Adipocyte (in vitro differentiated cells): ENCODE data around the gene KNDC1.

ENCODE experiments used
- DNase-seq: peaks from one replicate; pipeline ENCODE4 v3.0.0-alpha.2; 2015; ENCODE audit warnings: low read depth
- H3K27me3 ChIP-seq: replicated peaks from 2 replicates; pipeline ENCODE4 v1.7.0; 2013; ENCODE audit warnings: mild to moderate bottlenecking, low read length, moderate library complexity; ENCODE audit not compliant: control insufficient read depth, insufficient read depth
- H3K36me3 ChIP-seq: 2 replicates; pipeline ENCODE4 v1.7.0; 2013; ENCODE audit warnings: low read length, mild to moderate bottlenecking, moderate library complexity; ENCODE audit not compliant: control insufficient read depth, insufficient read depth, severe bottlenecking
- H3K4me1 ChIP-seq: 2 replicates; pipeline ENCODE4 v1.7.0; 2013; ENCODE audit warnings: mild to moderate bottlenecking, low read length, moderate library complexity; ENCODE audit not compliant: control insufficient read depth, insufficient read depth
- H3K4me3 ChIP-seq: 2 replicates; pipeline ENCODE4 v1.7.0; 2013; ENCODE audit warnings: mild to moderate bottlenecking, low read length, moderate library complexity
- H3K9ac ChIP-seq: 2 replicates; pipeline ENCODE4 v1.7.0; 2013; ENCODE audit warnings: mild to moderate bottlenecking, low read length, moderate library complexity
- H3K9me3 ChIP-seq: 2 replicates; pipeline ENCODE4 v1.7.0; 2013; ENCODE audit warnings: mild to moderate bottlenecking, low read length, moderate library complexity; ENCODE audit not compliant: control insufficient read depth

The KNDC1 gene

GRCh38 chr10:133184591-133185244 is 24.7 kb downstream of the KNDC1 start:
- no peak for DNase-seq
- Histone ChIP-seq H3K27me3 (peaks cover 17% of the 10 kb centered on the region), H3K9me3 (no peaks in the 10 kb centered on the region), H3K4me3 (no peak overlapping the region), H3K9ac (no peak overlapping the region), H3K4me1 (no peaks in the 10 kb centered on the region), H3K36me3 (no peaks in the 10 kb centered on the region)

GRCh38 chr10:133185421-133185820 is 25.4 kb downstream of the KNDC1 start:
- H3K9ac ChIP-seq, result no peak overlapping the region
- no peaks in the 10 kb centered on the region for H3K9me3 ChIP-seq
- no peak for DNase-seq
- H3K36me3 ChIP-seq, result no peaks in the 10 kb centered on the region
- peaks cover 24% of the 10 kb centered on the region for H3K27me3 ChIP-seq
- no peak overlapping the region for H3K4me3 ChIP-seq
- H3K4me1 ChIP-seq, result no peaks in the 10 kb centered on the region

- peaks cover 24% of the 10 kb centered on the region for H3K27me3 ChIP-seq
- no peaks in the 10 kb centered on the region for H3K4me1 ChIP-seq
- H3K9me3 ChIP-seq, result no peaks in the 10 kb centered on the region
- no peak overlapping the region for H3K9ac ChIP-seq
- H3K36me3 ChIP-seq, result no peaks in the 10 kb centered on the region
- H3K4me3 ChIP-seq, result no peak overlapping the region
- DNase-seq, result no peak
These were observed 25.9 kb downstream of the KNDC1 start for GRCh38 chr10:133185916-133186315.

- Histone ChIP-seq H3K9ac (no peak overlapping the region), H3K4me1 (no peaks in the 10 kb centered on the region), H3K36me3 (no peaks in the 10 kb centered on the region), H3K9me3 (no peaks in the 10 kb centered on the region), H3K4me3 (no peak overlapping the region), H3K27me3 (peaks cover 24% of the 10 kb centered on the region)
- no peak for DNase-seq
These were observed 26.5 kb downstream of the KNDC1 start for GRCh38 chr10:133186416-133187090.

- H3K9ac ChIP-seq, result no peak overlapping the region
- H3K4me3 ChIP-seq, result no peak overlapping the region
- H3K36me3 ChIP-seq, result no peaks in the 10 kb centered on the region
- peaks cover 6% of the 10 kb centered on the region for H3K9me3 ChIP-seq
- H3K27me3 ChIP-seq, result peaks cover 25% of the 10 kb centered on the region
- no peak for DNase-seq
- no peaks in the 10 kb centered on the region for H3K4me1 ChIP-seq
These were observed 27.3 kb downstream of the KNDC1 start for GRCh38 chr10:133187091-133187905.

- Histone ChIP-seq H3K4me3 (no peak overlapping the region), H3K9me3 (peaks cover 7% of the 10 kb centered on the region), H3K4me1 (no peaks in the 10 kb centered on the region), H3K36me3 (no peaks in the 10 kb centered on the region), H3K27me3 (peaks cover 25% of the 10 kb centered on the region), H3K9ac (no peak overlapping the region)
- DNase-seq, result no peak
These were observed 28.1 kb downstream of the KNDC1 start for GRCh38 chr10:133187906-133188681.

GRCh38 chr10:133189256-133189655 is 29.2 kb downstream of the KNDC1 start:
- Histone ChIP-seq H3K4me1 (no peaks in the 10 kb centered on the region), H3K9me3 (peaks cover 17% of the 10 kb centered on the region), H3K4me3 (no peak overlapping the region), H3K36me3 (no peaks in the 10 kb centered on the region), H3K9ac (no peak overlapping the region), H3K27me3 (peaks cover 25% of the 10 kb centered on the region)
- DNase-seq, result no peak

- Histone ChIP-seq H3K9me3 (peaks cover 18% of the 10 kb centered on the region), H3K4me3 (no peak overlapping the region), H3K4me1 (no peaks in the 10 kb centered on the region), H3K9ac (no peak overlapping the region), H3K36me3 (no peaks in the 10 kb centered on the region), H3K27me3 (peaks cover 23% of the 10 kb centered on the region)
- DNase-seq, result no peak
These were observed 29.7 kb downstream of the KNDC1 start for GRCh38 chr10:133189726-133190125.

GRCh38 chr10:133190225-133190624 is 30.2 kb downstream of the KNDC1 start:
- Histone ChIP-seq H3K4me1 (no peaks in the 10 kb centered on the region), H3K4me3 (no peak overlapping the region), H3K36me3 (no peaks in the 10 kb centered on the region), H3K9ac (no peak overlapping the region), H3K9me3 (peaks cover 18% of the 10 kb centered on the region), H3K27me3 (peaks cover 20% of the 10 kb centered on the region)
- no peak for DNase-seq

- DNase-seq, result no peak
- Histone ChIP-seq H3K9ac (no peak overlapping the region), H3K4me1 (no peaks in the 10 kb centered on the region), H3K4me3 (no peak overlapping the region), H3K36me3 (no peaks in the 10 kb centered on the region), H3K9me3 (peaks cover 18% of the 10 kb centered on the region), H3K27me3 (peaks cover 16% of the 10 kb centered on the region)
These were observed 31.6 kb downstream of the KNDC1 start for GRCh38 chr10:133191651-133192050.

- Histone ChIP-seq H3K27me3 (peaks cover 11% of the 10 kb centered on the region), H3K9me3 (peaks cover 18% of the 10 kb centered on the region), H3K36me3 (no peaks in the 10 kb centered on the region), H3K4me3 (no peak overlapping the region), H3K9ac (no peak overlapping the region), H3K4me1 (no peaks in the 10 kb centered on the region)
- DNase-seq, result no peak
These were observed 34.1 kb downstream of the KNDC1 start for GRCh38 chr10:133194151-133194550.
